ENCODE measurements around the gene SLC4A3.

SLC4A3 gene

GRCh38 chr2:219597552-219598307 is 29.7 kb upstream of the SLC4A3 start, which contains the start of gene STK11IP:
Gene STK11IP (plus strand): TSS chr2:219597857. CDS start chr2:219598120, 263 bp downstream.
- H3K4me3 ChIP-seq (ENCODE audit: low read length): peak within 1 kb of the TSS; percentile 90
- no peaks in the 10 kb centered on the region for H3K9me3 ChIP-seq (ENCODE audit: control insufficient read depth, insufficient read depth, low read length)
- peaks cover 1% of the 10 kb centered on the region; the same call in 1 of the 2 replicates for H3K4me1 ChIP-seq (ENCODE audit: control insufficient read depth, insufficient read depth, low read length)
- no CpG with 5 or more reads among the region's 57 CpGs for WGBS (ENCODE audit: insufficient coverage, insufficient read length)
- peak; percentile 95 for DNase-seq (ENCODE audit: low read depth, low spot score)
- peak within 1 kb of the TSS; percentile 61 for H3K27ac ChIP-seq (ENCODE audit: low read length)
- peaks cover 6% of the 10 kb centered on the region; the same call in 1 of the 2 replicates for H3K36me3 ChIP-seq (ENCODE audit: control insufficient read depth, insufficient read depth, low read length)
- H3K27me3 ChIP-seq (ENCODE audit: control insufficient read depth, insufficient read depth, low read length): no peaks in the 10 kb centered on the region

- Histone ChIP-seq H3K27ac (ENCODE audit: low read length) (no peak overlapping the region), H3K36me3 (ENCODE audit: control insufficient read depth, insufficient read depth, low read length) (peaks cover 7% of the 10 kb centered on the region; the same call in 1 of the 2 replicates), H3K4me3 (ENCODE audit: low read length) (peak overlapping the region; percentile 90; the same call in 1 of the 2 replicates), H3K27me3 (ENCODE audit: control insufficient read depth, insufficient read depth, low read length) (no peaks in the 10 kb centered on the region), H3K4me1 (ENCODE audit: control insufficient read depth, insufficient read depth, low read length) (peaks cover 1% of the 10 kb centered on the region; the same call in 1 of the 2 replicates), H3K9me3 (ENCODE audit: control insufficient read depth, insufficient read depth, low read length) (no peaks in the 10 kb centered on the region)
- no peak for DNase-seq (ENCODE audit: low read depth, low spot score)
- WGBS (ENCODE audit: insufficient coverage, insufficient read length): no CpG with 5 or more reads among the region's 9 CpGs
Observed at GRCh38 chr2:219598308-219599078, 28.9 kb upstream of the SLC4A3 start.

- H3K4me3 ChIP-seq (ENCODE audit: low read length): no peak overlapping the region
- WGBS (ENCODE audit: insufficient coverage, insufficient read length): no CpG with 5 or more reads among the region's 5 CpGs
- DNase-seq (ENCODE audit: low read depth, low spot score): no peak
- H3K36me3 ChIP-seq (ENCODE audit: control insufficient read depth, insufficient read depth, low read length): peaks cover 16% of the 10 kb centered on the region
- H3K4me1 ChIP-seq (ENCODE audit: control insufficient read depth, insufficient read depth, low read length): no peaks in the 10 kb centered on the region
- no peak overlapping the region for H3K27ac ChIP-seq (ENCODE audit: low read length)
- H3K27me3 ChIP-seq (ENCODE audit: control insufficient read depth, insufficient read depth, low read length): no peaks in the 10 kb centered on the region
- H3K9me3 ChIP-seq (ENCODE audit: control insufficient read depth, insufficient read depth, low read length): no peaks in the 10 kb centered on the region
Observed at GRCh38 chr2:219603771-219604170, 23.7 kb upstream of the SLC4A3 start.

GRCh38 chr2:219605607-219605954 is 21.8 kb upstream of the SLC4A3 start:
- peaks cover 16% of the 10 kb centered on the region for H3K36me3 ChIP-seq (ENCODE audit: control insufficient read depth, insufficient read depth, low read length)
- DNase-seq (ENCODE audit: low read depth, low spot score): no peak
- H3K9me3 ChIP-seq (ENCODE audit: control insufficient read depth, insufficient read depth, low read length): no peaks in the 10 kb centered on the region
- H3K27me3 ChIP-seq (ENCODE audit: control insufficient read depth, insufficient read depth, low read length): no peaks in the 10 kb centered on the region
- no peak overlapping the region for H3K4me3 ChIP-seq (ENCODE audit: low read length)
- H3K4me1 ChIP-seq (ENCODE audit: control insufficient read depth, insufficient read depth, low read length): no peaks in the 10 kb centered on the region
- H3K27ac ChIP-seq (ENCODE audit: low read length): no peak overlapping the region
- WGBS (ENCODE audit: insufficient coverage, insufficient read length): no CpG with 5 or more reads among the region's 6 CpGs

- Histone ChIP-seq H3K27ac (ENCODE audit: low read length) (no peak overlapping the region), H3K36me3 (ENCODE audit: control insufficient read depth, insufficient read depth, low read length) (peaks cover 9% of the 10 kb centered on the region), H3K4me1 (ENCODE audit: control insufficient read depth, insufficient read depth, low read length) (no peaks in the 10 kb centered on the region; the same call in 1 of the 2 replicates), H3K9me3 (ENCODE audit: control insufficient read depth, insufficient read depth, low read length) (no peaks in the 10 kb centered on the region), H3K27me3 (ENCODE audit: control insufficient read depth, insufficient read depth, low read length) (no peaks in the 10 kb centered on the region), H3K4me3 (ENCODE audit: low read length) (no peak overlapping the region)
- WGBS (ENCODE audit: insufficient coverage, insufficient read length): no CpG with 5 or more reads among the region's 15 CpGs
- no peak for DNase-seq (ENCODE audit: low read depth, low spot score)
Observed at GRCh38 chr2:219607931-219608330, 19.5 kb upstream of the SLC4A3 start.

- no CpG with 5 or more reads among the region's 15 CpGs for WGBS (ENCODE audit: insufficient coverage, insufficient read length)
- no peaks in the 10 kb centered on the region for H3K27me3 ChIP-seq (ENCODE audit: control insufficient read depth, insufficient read depth, low read length)
- no peak overlapping the region for H3K4me3 ChIP-seq (ENCODE audit: low read length)
- H3K27ac ChIP-seq (ENCODE audit: low read length): no peak overlapping the region
- H3K36me3 ChIP-seq (ENCODE audit: control insufficient read depth, insufficient read depth, low read length): peaks cover 9% of the 10 kb centered on the region
- DNase-seq (ENCODE audit: low read depth, low spot score): no peak
- H3K9me3 ChIP-seq (ENCODE audit: control insufficient read depth, insufficient read depth, low read length): no peaks in the 10 kb centered on the region
- H3K4me1 ChIP-seq (ENCODE audit: control insufficient read depth, insufficient read depth, low read length): no peaks in the 10 kb centered on the region; the same call in 1 of the 2 replicates
Observed at GRCh38 chr2:219608399-219608964, 18.9 kb upstream of the SLC4A3 start.

GRCh38 chr2:219609149-219609750 is 18.2 kb upstream of the SLC4A3 start:
- Histone ChIP-seq H3K9me3 (ENCODE audit: control insufficient read depth, insufficient read depth, low read length) (no peaks in the 10 kb centered on the region), H3K4me1 (ENCODE audit: control insufficient read depth, insufficient read depth, low read length) (no peaks in the 10 kb centered on the region; the same call in 1 of the 2 replicates), H3K4me3 (ENCODE audit: low read length) (no peak overlapping the region), H3K27ac (ENCODE audit: low read length) (no peak overlapping the region), H3K27me3 (ENCODE audit: control insufficient read depth, insufficient read depth, low read length) (no peaks in the 10 kb centered on the region), H3K36me3 (ENCODE audit: control insufficient read depth, insufficient read depth, low read length) (peaks cover 12% of the 10 kb centered on the region)
- no peak for DNase-seq (ENCODE audit: low read depth, low spot score)
- whole genome bisulfite sequencing (ENCODE audit: insufficient coverage, insufficient read length): no CpG with 5 or more reads among the region's 13 CpGs

GRCh38 chr2:219611306-219611705 is 16.1 kb upstream of the SLC4A3 start:
- no peaks in the 10 kb centered on the region for H3K9me3 ChIP-seq (ENCODE audit: control insufficient read depth, insufficient read depth, low read length)
- no peak overlapping the region for H3K27ac ChIP-seq (ENCODE audit: low read length)
- no peak overlapping the region for H3K4me3 ChIP-seq (ENCODE audit: low read length)
- no peaks in the 10 kb centered on the region; the same call in 1 of the 2 replicates for H3K4me1 ChIP-seq (ENCODE audit: control insufficient read depth, insufficient read depth, low read length)
- peaks cover 8% of the 10 kb centered on the region for H3K36me3 ChIP-seq (ENCODE audit: control insufficient read depth, insufficient read depth, low read length)
- no CpG with 5 or more reads among the region's 9 CpGs for WGBS (ENCODE audit: insufficient coverage, insufficient read length)
- DNase-seq (ENCODE audit: low read depth, low spot score): no peak
- no peaks in the 10 kb centered on the region for H3K27me3 ChIP-seq (ENCODE audit: control insufficient read depth, insufficient read depth, low read length)

GRCh38 chr2:219611866-219612576 is 15.4 kb upstream of the SLC4A3 start:
- Histone ChIP-seq H3K27me3 (ENCODE audit: control insufficient read depth, insufficient read depth, low read length) (no peaks in the 10 kb centered on the region), H3K36me3 (ENCODE audit: control insufficient read depth, insufficient read depth, low read length) (peaks cover 5% of the 10 kb centered on the region), H3K9me3 (ENCODE audit: control insufficient read depth, insufficient read depth, low read length) (no peaks in the 10 kb centered on the region), H3K4me3 (ENCODE audit: low read length) (no peak overlapping the region), H3K27ac (ENCODE audit: low read length) (no peak overlapping the region), H3K4me1 (ENCODE audit: control insufficient read depth, insufficient read depth, low read length) (no peaks in the 10 kb centered on the region; the same call in 1 of the 2 replicates)
- no CpG with 5 or more reads among the region's 12 CpGs for WGBS (ENCODE audit: insufficient coverage, insufficient read length)
- DNase-seq (ENCODE audit: low read depth, low spot score): no peak

All from iPS DF 6.9 (cell line).